Activated CD8-positive, alpha-beta T cell treated with anti-CD3 and anti-CD28 coated beads for 36 hours (primary cell): Measurements from ENCODE around the gene TBC1D22A. TPM values are rescaled to one million over a fixed set of nuclear protein-coding genes. Genes with fewer than 3 reads are reported as not detected.

ENCODE experiments used
- ATAC-seq: fragments of 200-7000 bp; cut with Tn5 transposase; one replicate; pipeline ENCODE4 v1.10.0; 2021; ENCODE audit warnings: mild to moderate bottlenecking, moderate library complexity
- CTCF ChIA-PET: fragments of 350-600 bp; sonication (Branson Sonifier 250); formaldehyde crosslinking; loops from one replicate; lab custom pipeline; 2021; ENCODE audit warnings: antibody characterized with exemption; lab: Charles Lee
- POLR2A ChIA-PET: fragments of 350-600 bp; sonication (Branson Sonifier 250); formaldehyde crosslinking; loops from one replicate; lab custom pipeline; 2021; ENCODE audit warnings: antibody characterized with exemption; lab: Charles Lee
- DNase-seq: peaks from one replicate; pipeline ENCODE4 v3.0.0-alpha.2; 2020
- H3K27ac Mint-ChIP-seq: one replicate; pipeline ENCODE4 v1.8.0; 2021; ENCODE audit warnings: mild to moderate bottlenecking, mixed read lengths
- H3K27me3 Mint-ChIP-seq: one replicate; pipeline ENCODE4 v1.8.0; 2021; ENCODE audit warnings: mixed read lengths
- H3K36me3 Mint-ChIP-seq: one replicate; pipeline ENCODE4 v1.8.0; 2021; ENCODE audit warnings: low read depth, mixed read lengths
- H3K4me1 Mint-ChIP-seq: one replicate; pipeline ENCODE4 v1.8.0; 2021; ENCODE audit warnings: low read depth, mixed read lengths
- H3K4me3 Mint-ChIP-seq: one replicate; pipeline ENCODE4 v1.8.0; 2021; ENCODE audit warnings: mild to moderate bottlenecking, moderate library complexity, mixed read lengths
- H3K9me3 Mint-ChIP-seq: one replicate; pipeline ENCODE4 v1.8.0; 2021; ENCODE audit warnings: mixed read lengths
- intact Hi-C: fragments of 100-400 bp; cut with micrococcal nuclease; formaldehyde crosslinking; loops from one replicate; pipeline ENCODE4 v1.10.0; 2022
- total RNA-seq, 2 experiments: library from RNA; stranded (reverse); gene quantifications; one replicate each; pipeline ENCODE4 v1.2.3, GENCODE V29; 2021
- TF ChIP-seq, protein P1 (sequence below): fragments of 200-600 bp; IDR thresholded peaks from one replicate; pipeline ENCODE4 v1.8.0; 2022; ENCODE audit warnings: antibody characterized with exemption, mild to moderate bottlenecking

The TBC1D22A gene
- total RNA-seq, 2 experiments from 2014 or later: 41.0 to 42.8 TPM

DNA sequence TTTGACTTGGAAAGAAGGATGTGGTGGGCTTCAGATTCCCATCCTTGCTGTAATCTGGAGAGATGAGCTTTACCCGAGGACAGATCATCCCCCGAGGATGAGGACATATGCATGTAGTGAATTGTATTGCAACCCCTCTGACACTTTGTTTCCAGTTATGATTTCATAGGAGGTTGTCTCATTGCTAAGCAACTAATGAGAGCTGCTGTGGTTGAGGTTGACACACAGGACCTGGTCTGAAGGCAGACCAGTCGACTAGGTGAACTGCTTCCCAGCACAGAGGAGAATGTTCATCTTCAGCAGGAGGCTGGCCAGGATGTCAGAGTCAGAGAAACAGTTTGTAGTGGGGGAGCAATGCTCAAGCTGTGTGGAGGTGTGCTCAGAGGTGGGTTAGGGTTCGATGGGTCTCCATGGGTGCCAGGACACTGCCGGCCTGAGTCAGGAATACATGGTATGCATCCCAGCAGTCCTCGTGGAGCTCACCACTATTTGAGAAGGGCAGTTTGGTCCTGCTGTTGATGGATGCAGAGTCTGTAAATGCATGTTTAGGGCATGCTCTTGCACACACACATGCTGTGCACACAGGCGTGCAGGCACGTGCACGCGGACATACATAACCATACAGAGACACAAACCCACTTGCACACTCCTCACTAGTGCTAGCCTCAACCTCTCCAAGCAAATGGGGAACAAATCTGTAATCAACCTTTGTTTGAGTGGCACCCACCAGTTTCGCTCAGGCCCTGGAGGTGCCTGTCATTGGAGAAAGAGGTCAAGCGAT is 153.7 kb downstream of the TBC1D22A start:
- H3K4me1 Mint-ChIP-seq: peaks cover under 1% of the 10 kb centered on the region
- H3K4me3 Mint-ChIP-seq: no peak overlapping the region
- H3K9me3 Mint-ChIP-seq: peaks cover under 1% of the 10 kb centered on the region
- DNase-seq: no peak
- H3K36me3 Mint-ChIP-seq: peaks cover 32% of the 10 kb centered on the region
- ChIA-PET POLR2A (no interaction called here), CTCF (no interaction called here)
- no peak for ATAC-seq
- H3K27me3 Mint-ChIP-seq: no peaks in the 10 kb centered on the region
- TF ChIP-seq, protein P1, sequence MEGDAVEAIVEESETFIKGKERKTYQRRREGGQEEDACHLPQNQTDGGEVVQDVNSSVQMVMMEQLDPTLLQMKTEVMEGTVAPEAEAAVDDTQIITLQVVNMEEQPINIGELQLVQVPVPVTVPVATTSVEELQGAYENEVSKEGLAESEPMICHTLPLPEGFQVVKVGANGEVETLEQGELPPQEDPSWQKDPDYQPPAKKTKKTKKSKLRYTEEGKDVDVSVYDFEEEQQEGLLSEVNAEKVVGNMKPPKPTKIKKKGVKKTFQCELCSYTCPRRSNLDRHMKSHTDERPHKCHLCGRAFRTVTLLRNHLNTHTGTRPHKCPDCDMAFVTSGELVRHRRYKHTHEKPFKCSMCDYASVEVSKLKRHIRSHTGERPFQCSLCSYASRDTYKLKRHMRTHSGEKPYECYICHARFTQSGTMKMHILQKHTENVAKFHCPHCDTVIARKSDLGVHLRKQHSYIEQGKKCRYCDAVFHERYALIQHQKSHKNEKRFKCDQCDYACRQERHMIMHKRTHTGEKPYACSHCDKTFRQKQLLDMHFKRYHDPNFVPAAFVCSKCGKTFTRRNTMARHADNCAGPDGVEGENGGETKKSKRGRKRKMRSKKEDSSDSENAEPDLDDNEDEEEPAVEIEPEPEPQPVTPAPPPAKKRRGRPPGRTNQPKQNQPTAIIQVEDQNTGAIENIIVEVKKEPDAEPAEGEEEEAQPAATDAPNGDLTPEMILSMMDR: no peak
- H3K27ac Mint-ChIP-seq: no peak overlapping the region
- intact Hi-C loops: no loop called here

DNA sequence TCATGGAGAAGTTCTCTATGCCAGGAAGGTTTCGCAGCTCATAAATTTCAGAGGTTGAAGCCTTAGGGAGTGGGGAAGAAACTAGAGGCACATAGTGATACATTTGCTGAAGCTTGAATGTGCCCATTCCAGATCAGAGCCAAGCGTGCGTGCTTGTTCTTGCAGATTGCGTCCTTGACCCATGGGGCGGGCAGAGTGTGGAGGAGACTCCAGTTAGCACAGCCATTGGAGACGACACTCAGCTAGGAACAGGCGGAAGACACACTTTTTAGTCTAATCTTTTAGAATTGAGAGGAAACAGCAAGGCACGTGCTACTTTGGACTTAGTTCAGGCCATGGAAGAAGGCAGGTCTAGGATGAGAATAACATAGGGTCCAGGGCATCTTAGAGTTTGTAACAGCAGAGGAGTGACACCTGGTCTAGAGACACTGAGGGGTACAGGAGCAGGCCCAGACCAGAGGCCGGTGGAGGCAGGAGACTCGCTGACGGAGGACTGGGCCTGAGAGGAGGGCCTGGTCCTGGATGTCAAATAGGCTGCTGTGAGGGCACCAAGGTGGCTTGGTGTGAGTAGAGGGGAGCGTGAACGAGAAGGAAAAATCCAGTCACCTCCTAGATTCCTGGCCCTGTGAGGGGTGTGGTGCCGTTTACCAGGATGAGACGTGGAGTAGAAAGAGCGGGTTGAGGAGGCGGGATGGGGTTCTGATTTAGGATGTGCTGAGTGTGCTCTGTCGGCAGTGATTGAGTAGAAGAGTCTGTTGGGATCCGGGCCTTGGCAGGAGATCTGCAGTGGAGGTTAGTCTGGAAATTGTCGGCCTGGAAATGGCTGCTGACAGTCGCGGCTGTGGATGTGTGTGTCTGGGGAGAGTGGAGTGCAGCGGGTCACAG is 154.7 kb downstream of the TBC1D22A start:
- H3K9me3 Mint-ChIP-seq: peaks cover 8% of the 10 kb centered on the region
- H3K27ac Mint-ChIP-seq: no peak overlapping the region
- TF ChIP-seq, protein P1: no peak
- ATAC-seq (no peak), DNase-seq (no peak)
- H3K4me1 Mint-ChIP-seq: peaks cover 7% of the 10 kb centered on the region
- POLR2A ChIA-PET: no interaction called here
- H3K27me3 Mint-ChIP-seq: no peaks in the 10 kb centered on the region
- intact Hi-C loops: no loop called here
- CTCF ChIA-PET: no interaction called here
- H3K36me3 Mint-ChIP-seq: peaks cover 41% of the 10 kb centered on the region
- H3K4me3 Mint-ChIP-seq: no peak overlapping the region

DNA sequence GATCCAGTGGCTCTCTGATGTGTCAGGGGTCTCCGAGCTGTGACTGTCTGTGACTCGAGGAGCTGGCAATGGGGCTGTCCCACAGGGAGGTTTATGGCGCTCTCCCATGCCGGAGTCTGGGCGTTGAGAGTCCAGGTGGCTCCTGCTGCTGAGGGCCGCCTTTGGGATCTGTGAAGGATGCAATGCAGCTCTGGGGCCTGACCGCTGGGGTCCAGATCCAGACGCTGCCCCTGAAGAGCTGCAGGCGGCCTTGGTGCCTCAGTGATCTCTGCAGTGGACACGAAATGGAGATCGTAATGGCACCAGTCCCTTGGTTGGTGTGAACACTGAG is 155.3 kb downstream of the TBC1D22A start:
- Mint-ChIP-seq H3K27ac (no peak overlapping the region), H3K4me1 (peaks cover 7% of the 10 kb centered on the region), H3K36me3 (peaks cover 41% of the 10 kb centered on the region), H3K27me3 (no peaks in the 10 kb centered on the region), H3K4me3 (no peak overlapping the region), H3K9me3 (peaks cover 8% of the 10 kb centered on the region)
- intact Hi-C loops: no loop called here
- no peak for DNase-seq
- ChIA-PET POLR2A (no interaction called here), CTCF (no interaction called here)
- ATAC-seq: no peak
- TF ChIP-seq, protein P1: no peak

DNA sequence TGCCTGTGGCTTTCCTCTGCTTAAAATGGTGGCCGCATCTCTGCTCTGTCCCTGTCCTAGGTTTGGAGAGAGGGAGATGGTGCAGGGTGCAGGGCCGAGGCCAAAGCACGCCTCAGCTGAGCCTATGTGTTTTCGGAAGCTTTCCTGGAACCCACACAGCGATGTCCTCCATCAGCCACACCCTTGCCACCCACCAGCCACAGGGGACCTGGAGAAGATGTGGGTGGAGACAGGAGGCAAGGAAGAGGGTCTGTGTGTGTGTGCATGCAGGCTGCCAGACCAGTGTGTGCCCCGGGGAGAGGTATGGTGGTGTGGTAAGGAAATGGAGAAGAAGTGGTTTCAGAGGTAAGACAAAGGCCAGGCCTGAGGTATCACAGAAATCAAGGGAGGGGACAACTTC is 155.7 kb downstream of the TBC1D22A start:
- H3K4me3 Mint-ChIP-seq: no peak overlapping the region
- ChIA-PET POLR2A (no interaction called here), CTCF (no interaction called here)
- H3K9me3 Mint-ChIP-seq: peaks cover 8% of the 10 kb centered on the region
- H3K4me1 Mint-ChIP-seq: peaks cover 7% of the 10 kb centered on the region
- TF ChIP-seq, protein P1: no peak
- ATAC-seq: no peak
- H3K36me3 Mint-ChIP-seq: peaks cover 36% of the 10 kb centered on the region
- no peaks in the 10 kb centered on the region for H3K27me3 Mint-ChIP-seq
- H3K27ac Mint-ChIP-seq: no peak overlapping the region
- intact Hi-C loops: no loop called here
- no peak for DNase-seq

DNA sequence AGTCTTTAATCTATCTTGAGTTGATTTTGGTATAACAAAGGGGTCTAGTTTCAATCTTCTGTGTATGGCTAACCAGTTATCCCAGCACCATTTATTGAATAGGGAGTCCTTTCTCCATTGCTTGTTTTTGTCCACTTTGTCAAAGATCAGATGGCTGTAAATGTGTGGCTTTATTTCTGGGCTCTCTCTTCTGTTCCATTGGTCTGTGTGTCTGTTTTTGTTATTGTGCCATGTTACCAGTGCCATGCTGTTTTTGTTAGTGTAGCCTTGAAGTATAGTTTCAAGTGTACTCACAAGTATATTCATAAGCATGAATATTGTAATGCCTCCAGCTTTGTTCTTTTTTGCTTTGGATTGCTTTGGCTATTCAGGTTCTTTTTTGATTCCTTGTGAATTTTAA is 159.6 kb downstream of the TBC1D22A start:
- H3K27me3 Mint-ChIP-seq: no peaks in the 10 kb centered on the region
- TF ChIP-seq, protein P1: no peak

More for the DNA sequence above, 159.6 kb downstream of the TBC1D22A start:
- ATAC-seq (no peak), DNase-seq (no peak)
- CTCF ChIA-PET: no interaction called here
- POLR2A ChIA-PET: no interaction called here
- Mint-ChIP-seq H3K27ac (no peak overlapping the region), H3K9me3 (peaks cover 8% of the 10 kb centered on the region), H3K4me1 (peaks cover 7% of the 10 kb centered on the region), H3K36me3 (peaks cover 35% of the 10 kb centered on the region), H3K4me3 (no peak overlapping the region)
- intact Hi-C loops: no loop called here
